ENCODE measurements around the gene TXNL4B.

Gene TXNL4B

GRCh38 chr16:72112452-72112792, 19.0 kb upstream of the TXNL4B start:
- Histone ChIP-seq H3K27ac (ENCODE audit: low read depth, low read length) (no peak overlapping the region), H3K9me3 (ENCODE audit: control insufficient read depth, insufficient read depth, low read length) (no peaks in the 10 kb centered on the region), H3K27me3 (ENCODE audit: control insufficient read depth, insufficient read depth, low read length) (no peaks in the 10 kb centered on the region), H3K4me1 (ENCODE audit: control insufficient read depth, insufficient read depth, low read length) (no peaks in the 10 kb centered on the region), H3K36me3 (ENCODE audit: control insufficient read depth, insufficient read depth, low read length) (peaks cover 53% of the 10 kb centered on the region), H3K4me3 (ENCODE audit: low read depth, low read length) (no peak overlapping the region), H3K9ac (ENCODE audit: low read depth, low read length) (no peak overlapping the region)

GRCh38 chr16:72111657-72112451, 18.4 kb upstream of the TXNL4B start:
- no peaks in the 10 kb centered on the region for H3K27me3 ChIP-seq (ENCODE audit: control insufficient read depth, insufficient read depth, low read length)
- no peak overlapping the region for H3K9ac ChIP-seq (ENCODE audit: low read depth, low read length)
- no peak overlapping the region for H3K4me3 ChIP-seq (ENCODE audit: low read depth, low read length)

GRCh38 chr16:72110662-72111615, 17.5 kb upstream of the TXNL4B start:
- H3K9me3 ChIP-seq (ENCODE audit: control insufficient read depth, insufficient read depth, low read length) = no peaks in the 10 kb centered on the region
- H3K27ac ChIP-seq (ENCODE audit: low read depth, low read length) = no peak overlapping the region
- H3K27me3 ChIP-seq (ENCODE audit: control insufficient read depth, insufficient read depth, low read length) = no peaks in the 10 kb centered on the region
- H3K36me3 ChIP-seq (ENCODE audit: control insufficient read depth, insufficient read depth, low read length) = peaks cover 65% of the 10 kb centered on the region
- H3K9ac ChIP-seq (ENCODE audit: low read depth, low read length) = no peak overlapping the region
- H3K4me3 ChIP-seq (ENCODE audit: low read depth, low read length) = no peak overlapping the region
- H3K4me1 ChIP-seq (ENCODE audit: control insufficient read depth, insufficient read depth, low read length) = no peaks in the 10 kb centered on the region

More at GRCh38 chr16:72111657-72112451, 18.4 kb upstream of the TXNL4B start:
- Histone ChIP-seq H3K36me3 (ENCODE audit: control insufficient read depth, insufficient read depth, low read length) (peaks cover 58% of the 10 kb centered on the region), H3K9me3 (ENCODE audit: control insufficient read depth, insufficient read depth, low read length) (no peaks in the 10 kb centered on the region), H3K27ac (ENCODE audit: low read depth, low read length) (no peak overlapping the region), H3K4me1 (ENCODE audit: control insufficient read depth, insufficient read depth, low read length) (no peaks in the 10 kb centered on the region)

- no peaks in the 10 kb centered on the region for H3K4me1 ChIP-seq (ENCODE audit: control insufficient read depth, insufficient read depth, low read length)
- no peak overlapping the region for H3K27ac ChIP-seq (ENCODE audit: low read depth, low read length)
- no peaks in the 10 kb centered on the region for H3K9me3 ChIP-seq (ENCODE audit: control insufficient read depth, insufficient read depth, low read length)
- H3K36me3 ChIP-seq (ENCODE audit: control insufficient read depth, insufficient read depth, low read length) = peaks cover 74% of the 10 kb centered on the region
- H3K4me3 ChIP-seq (ENCODE audit: low read depth, low read length) = no peak overlapping the region
- no peak overlapping the region for H3K9ac ChIP-seq (ENCODE audit: low read depth, low read length)
- H3K27me3 ChIP-seq (ENCODE audit: control insufficient read depth, insufficient read depth, low read length) = no peaks in the 10 kb centered on the region
These were observed 16.6 kb upstream of the TXNL4B start for GRCh38 chr16:72109966-72110530.

GRCh38 chr16:72109300-72109699, 15.9 kb upstream of the TXNL4B start:
- Histone ChIP-seq H3K4me3 (ENCODE audit: low read depth, low read length) (no peak overlapping the region), H3K4me1 (ENCODE audit: control insufficient read depth, insufficient read depth, low read length) (no peaks in the 10 kb centered on the region), H3K27ac (ENCODE audit: low read depth, low read length) (no peak overlapping the region), H3K27me3 (ENCODE audit: control insufficient read depth, insufficient read depth, low read length) (no peaks in the 10 kb centered on the region), H3K36me3 (ENCODE audit: control insufficient read depth, insufficient read depth, low read length) (peaks cover 81% of the 10 kb centered on the region), H3K9me3 (ENCODE audit: control insufficient read depth, insufficient read depth, low read length) (no peaks in the 10 kb centered on the region), H3K9ac (ENCODE audit: low read depth, low read length) (no peak overlapping the region)

- H3K4me3 ChIP-seq (ENCODE audit: low read depth, low read length) = no peak overlapping the region
- H3K27ac ChIP-seq (ENCODE audit: low read depth, low read length) = no peak overlapping the region
- H3K9ac ChIP-seq (ENCODE audit: low read depth, low read length) = no peak overlapping the region
- H3K9me3 ChIP-seq (ENCODE audit: control insufficient read depth, insufficient read depth, low read length) = no peaks in the 10 kb centered on the region
- H3K4me1 ChIP-seq (ENCODE audit: control insufficient read depth, insufficient read depth, low read length) = no peaks in the 10 kb centered on the region
- H3K36me3 ChIP-seq (ENCODE audit: control insufficient read depth, insufficient read depth, low read length) = peaks cover 89% of the 10 kb centered on the region
- no peaks in the 10 kb centered on the region for H3K27me3 ChIP-seq (ENCODE audit: control insufficient read depth, insufficient read depth, low read length)
These were observed 15.1 kb upstream of the TXNL4B start for GRCh38 chr16:72108353-72109102.

GRCh38 chr16:72107371-72107770, 14.0 kb upstream of the TXNL4B start:
- Histone ChIP-seq H3K9me3 (ENCODE audit: control insufficient read depth, insufficient read depth, low read length) (no peaks in the 10 kb centered on the region), H3K4me3 (ENCODE audit: low read depth, low read length) (no peak overlapping the region), H3K4me1 (ENCODE audit: control insufficient read depth, insufficient read depth, low read length) (no peaks in the 10 kb centered on the region), H3K27ac (ENCODE audit: low read depth, low read length) (no peak overlapping the region), H3K9ac (ENCODE audit: low read depth, low read length) (no peak overlapping the region), H3K27me3 (ENCODE audit: control insufficient read depth, insufficient read depth, low read length) (no peaks in the 10 kb centered on the region), H3K36me3 (ENCODE audit: control insufficient read depth, insufficient read depth, low read length) (peaks cover 97% of the 10 kb centered on the region)

GRCh38 chr16:72105978-72106377, 12.6 kb upstream of the TXNL4B start:
- H3K27ac ChIP-seq (ENCODE audit: low read depth, low read length) = no peak overlapping the region
- H3K27me3 ChIP-seq (ENCODE audit: control insufficient read depth, insufficient read depth, low read length) = no peaks in the 10 kb centered on the region
- peaks cover 97% of the 10 kb centered on the region for H3K36me3 ChIP-seq (ENCODE audit: control insufficient read depth, insufficient read depth, low read length)
- H3K9me3 ChIP-seq (ENCODE audit: control insufficient read depth, insufficient read depth, low read length) = no peaks in the 10 kb centered on the region
- no peak overlapping the region for H3K4me3 ChIP-seq (ENCODE audit: low read depth, low read length)
- no peaks in the 10 kb centered on the region for H3K4me1 ChIP-seq (ENCODE audit: control insufficient read depth, insufficient read depth, low read length)
- H3K9ac ChIP-seq (ENCODE audit: low read depth, low read length) = no peak overlapping the region

- no peaks in the 10 kb centered on the region for H3K9me3 ChIP-seq (ENCODE audit: control insufficient read depth, insufficient read depth, low read length)
- H3K4me1 ChIP-seq (ENCODE audit: control insufficient read depth, insufficient read depth, low read length) = no peaks in the 10 kb centered on the region
- no peak overlapping the region for H3K27ac ChIP-seq (ENCODE audit: low read depth, low read length)
- peaks cover 97% of the 10 kb centered on the region for H3K36me3 ChIP-seq (ENCODE audit: control insufficient read depth, insufficient read depth, low read length)
- no peak overlapping the region for H3K4me3 ChIP-seq (ENCODE audit: low read depth, low read length)
- no peak overlapping the region for H3K9ac ChIP-seq (ENCODE audit: low read depth, low read length)
- H3K27me3 ChIP-seq (ENCODE audit: control insufficient read depth, insufficient read depth, low read length) = no peaks in the 10 kb centered on the region
These were observed 11.5 kb upstream of the TXNL4B start for GRCh38 chr16:72104905-72105304.

- no peak overlapping the region for H3K9ac ChIP-seq (ENCODE audit: low read depth, low read length)
- H3K9me3 ChIP-seq (ENCODE audit: control insufficient read depth, insufficient read depth, low read length) = no peaks in the 10 kb centered on the region
- H3K27ac ChIP-seq (ENCODE audit: low read depth, low read length) = no peak overlapping the region
- peaks cover 92% of the 10 kb centered on the region for H3K36me3 ChIP-seq (ENCODE audit: control insufficient read depth, insufficient read depth, low read length)
- no peaks in the 10 kb centered on the region for H3K27me3 ChIP-seq (ENCODE audit: control insufficient read depth, insufficient read depth, low read length)
- H3K4me1 ChIP-seq (ENCODE audit: control insufficient read depth, insufficient read depth, low read length) = no peaks in the 10 kb centered on the region
- no peak overlapping the region for H3K4me3 ChIP-seq (ENCODE audit: low read depth, low read length)
These were observed 7.8 kb upstream of the TXNL4B start for GRCh38 chr16:72101195-72101594.
